Upper lobe of left lung (tissue), 6 donors: Measurements from ENCODE around the gene ALAS2. TPM values are rescaled to one million over a fixed set of nuclear protein-coding genes. Genes with fewer than 3 reads are reported as not detected.

Source experiments
- ATAC-seq, 2 donors: fragments of 200-7000 bp; cut with Tn5 transposase; one replicate each; pipeline ENCODE4 v1.9.1; 2022; ENCODE audit warnings: mild to moderate bottlenecking in 2 of 2, moderate library complexity in 2 of 2; ENCODE audit not compliant: low FRiP score in 2 of 2
- DNase-seq, 2 donors: peaks; one replicate each; pipeline ENCODE4 v3.0.0-alpha.2; 2019 to 2020
- H3K27ac ChIP-seq, 4 donors: fragments of 200-600 bp; sonication (generic); one replicate each; pipeline ENCODE4 v1.5.1; 2016 to 2019
- H3K27me3 ChIP-seq, 4 donors: fragments of 200-600 bp; sonication (generic); one replicate each; pipeline ENCODE4 v1.5.1; 2017 to 2019
- H3K36me3 ChIP-seq, 4 donors: fragments of 200-600 bp; sonication (generic); one replicate each; pipeline ENCODE4 v1.5.1; 2016 to 2019
- H3K4me1 ChIP-seq, 4 donors: fragments of 200-600 bp; sonication (generic); one replicate each; pipeline ENCODE4 v1.5.1; 2018 to 2019
- H3K4me3 ChIP-seq, 4 donors: fragments of 200-600 bp; sonication (generic); one replicate each; pipeline ENCODE4 v1.5.1; 2017 to 2019; ENCODE audit warnings: mild to moderate bottlenecking in 2 of 4, moderate library complexity in 1 of 4
- H3K9me3 ChIP-seq, 4 donors: fragments of 200-600 bp; sonication (generic); one replicate each; pipeline ENCODE4 v1.5.1; 2018 to 2019
- EP300 ChIP-seq, 4 donors: sonication (generic); formaldehyde crosslinking; IDR thresholded peaks; one replicate each; pipeline ENCODE4 v1.5.1; 2017; ENCODE audit warnings: antibody characterized with exemption in 4 of 4, control low read depth in 2 of 4
- POLR2A ChIP-seq, 4 donors: fragments of 450-650 bp; IDR thresholded peaks; one replicate each; pipeline ENCODE4 v1.5.1; 2016 to 2017; ENCODE audit warnings: antibody characterized with exemption in 4 of 4, mild to moderate bottlenecking in 2 of 4
- POLR2AphosphoS5 ChIP-seq, 2 donors: sonication (generic); formaldehyde crosslinking; IDR thresholded peaks; one replicate each; pipeline ENCODE4 v1.5.1; 2017; ENCODE audit warnings: antibody characterized with exemption in 2 of 2
- WGBS, 2 donors: methylation state at CpG; one replicate each; pipeline ENCODE4 v1.1.5; 2017 to 2018; 5-methylcytosine and 5-hydroxymethylcytosine counted together
- total RNA-seq, 6 donors: library from RNA; depleted of rRNA in 4 of 6; stranded (reverse); fragments of >200 nt in 4 of 6; gene quantifications; one replicate each; pipeline versions ENCODE4 v1.1.0 to v1.2.1, GENCODE V29; 2016 to 2021
- TF ChIP-seq, protein P1 (sequence below), 6 experiments: fragments of 450-650 bp in 4 of 6; fragments of 200-600 bp in 2 of 6; sonication (generic) in 2 of 6; IDR thresholded peaks; one replicate each; pipeline ENCODE4 v1.5.1; 2016 to 2019; ENCODE audit warnings: antibody characterized with exemption in 6 of 6
- donor health status: DM: no; HTN: no; CAD: no; lungs with moderate emphysema.
- donor health status: DM: no; HTN: yes; CAD: no; lungs with severe emphysema.

ALAS2 gene
- total RNA-seq, 6 donors from 2014 or later, result 0.23 to 4.1 (median 2.6) TPM; not detected in 1

GRCh38 chrX:55033429-55033828 lies 2.7 kb upstream of the ALAS2 start:
- H3K27me3 ChIP-seq, result no peaks in the 10 kb centered on the region
- WGBS, 2 donors, result 86 to 91% methylated on average over 2 of the region's 2 CpGs
- no peaks in the 10 kb centered on the region for H3K36me3 ChIP-seq
- no peak overlapping the region for H3K4me3 ChIP-seq
- DNase-seq (no peak), ATAC-seq (no peak)
- H3K4me1 ChIP-seq, result no peaks in the 10 kb centered on the region
- no peaks in the 10 kb centered on the region for H3K9me3 ChIP-seq
- H3K27ac ChIP-seq, result no peak overlapping the region
- TF ChIP-seq POLR2AphosphoS5 (IDR thresholded peaks at IDR 0.05), result no peak
- no peak for TF ChIP-seq POLR2A (IDR thresholded peaks at IDR 0.05)
- no peak for TF ChIP-seq EP300 (IDR thresholded peaks at IDR 0.05)
- TF ChIP-seq, protein P1, sequence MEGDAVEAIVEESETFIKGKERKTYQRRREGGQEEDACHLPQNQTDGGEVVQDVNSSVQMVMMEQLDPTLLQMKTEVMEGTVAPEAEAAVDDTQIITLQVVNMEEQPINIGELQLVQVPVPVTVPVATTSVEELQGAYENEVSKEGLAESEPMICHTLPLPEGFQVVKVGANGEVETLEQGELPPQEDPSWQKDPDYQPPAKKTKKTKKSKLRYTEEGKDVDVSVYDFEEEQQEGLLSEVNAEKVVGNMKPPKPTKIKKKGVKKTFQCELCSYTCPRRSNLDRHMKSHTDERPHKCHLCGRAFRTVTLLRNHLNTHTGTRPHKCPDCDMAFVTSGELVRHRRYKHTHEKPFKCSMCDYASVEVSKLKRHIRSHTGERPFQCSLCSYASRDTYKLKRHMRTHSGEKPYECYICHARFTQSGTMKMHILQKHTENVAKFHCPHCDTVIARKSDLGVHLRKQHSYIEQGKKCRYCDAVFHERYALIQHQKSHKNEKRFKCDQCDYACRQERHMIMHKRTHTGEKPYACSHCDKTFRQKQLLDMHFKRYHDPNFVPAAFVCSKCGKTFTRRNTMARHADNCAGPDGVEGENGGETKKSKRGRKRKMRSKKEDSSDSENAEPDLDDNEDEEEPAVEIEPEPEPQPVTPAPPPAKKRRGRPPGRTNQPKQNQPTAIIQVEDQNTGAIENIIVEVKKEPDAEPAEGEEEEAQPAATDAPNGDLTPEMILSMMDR (IDR thresholded peaks at IDR 0.05), result no peak

DNA sequence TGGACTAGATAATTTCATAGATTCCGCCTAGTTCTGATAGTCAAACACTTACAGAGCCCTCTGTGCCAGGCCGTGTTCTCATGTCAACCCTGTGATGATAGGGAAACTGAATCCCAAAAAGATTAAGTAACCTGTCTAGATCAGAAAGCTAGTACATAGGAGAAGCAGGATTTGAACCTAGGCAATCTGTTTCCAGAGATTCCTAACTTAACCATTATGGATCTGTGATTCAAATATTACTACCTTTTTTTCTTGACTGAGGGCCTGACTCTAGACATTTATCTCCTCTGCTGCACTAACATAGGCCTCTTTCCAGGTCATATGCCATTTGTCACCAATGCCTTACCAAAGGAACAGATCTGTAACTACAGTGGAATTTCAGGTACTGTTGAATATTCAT lies 1.5 kb downstream of the ALAS2 start:
- TF ChIP-seq, protein P1 (IDR thresholded peaks at IDR 0.05), result no peak
- TF ChIP-seq POLR2AphosphoS5 (IDR thresholded peaks at IDR 0.05), result no peak
- TF ChIP-seq POLR2A (IDR thresholded peaks at IDR 0.05), result no peak
- no peak for TF ChIP-seq EP300 (IDR thresholded peaks at IDR 0.05)

DNA sequence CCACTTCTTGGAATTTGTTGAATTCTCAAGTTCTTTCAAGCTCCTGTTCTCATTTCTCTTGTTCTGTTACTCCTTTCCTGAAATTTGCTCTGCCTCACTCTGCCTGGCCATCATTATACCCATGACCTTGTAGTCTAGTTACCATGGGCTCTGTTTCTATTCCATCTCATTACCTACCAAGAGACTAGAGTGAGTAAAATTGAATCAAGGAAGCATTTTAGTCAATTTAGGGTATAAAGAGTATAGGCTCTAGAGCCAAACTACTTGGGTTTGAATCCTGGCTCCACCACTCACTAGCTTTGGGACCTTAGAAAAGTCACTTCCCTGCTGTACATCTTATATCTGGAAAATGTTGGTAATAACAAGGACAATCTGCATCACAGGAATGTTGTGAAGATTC lies 2.2 kb downstream of the ALAS2 start:
- H3K4me1 ChIP-seq, result no peaks in the 10 kb centered on the region
- no peak overlapping the region for H3K4me3 ChIP-seq
- no peaks in the 10 kb centered on the region for H3K9me3 ChIP-seq
- TF ChIP-seq, protein P1 (IDR thresholded peaks at IDR 0.05), result no peak
- TF ChIP-seq POLR2A (IDR thresholded peaks at IDR 0.05) (no peak), EP300 (IDR thresholded peaks at IDR 0.05) (no peak), POLR2AphosphoS5 (IDR thresholded peaks at IDR 0.05) (no peak)
- no peak overlapping the region for H3K27ac ChIP-seq
- no peaks in the 10 kb centered on the region for H3K36me3 ChIP-seq
- no peaks in the 10 kb centered on the region for H3K27me3 ChIP-seq
- DNase-seq (no peak), ATAC-seq (no peak)

More for the DNA sequence above, 1.5 kb downstream of the ALAS2 start:
- H3K36me3 ChIP-seq, result no peaks in the 10 kb centered on the region
- H3K27me3 ChIP-seq, result no peaks in the 10 kb centered on the region
- WGBS, 2 donors, result 63 to 85% methylated on average over 2 of the region's 2 CpGs
- H3K4me3 ChIP-seq, result no peak overlapping the region
- H3K27ac ChIP-seq, result no peak overlapping the region
- H3K4me1 ChIP-seq, result no peaks in the 10 kb centered on the region
- no peaks in the 10 kb centered on the region for H3K9me3 ChIP-seq
- ATAC-seq (no peak), DNase-seq (no peak)

GRCh38 chrX:55028040-55028439 lies 2.7 kb downstream of the ALAS2 start:
- DNase-seq, result no peak
- Histone ChIP-seq H3K4me3 (no peak overlapping the region), H3K9me3 (no peaks in the 10 kb centered on the region), H3K4me1 (no peaks in the 10 kb centered on the region), H3K36me3 (no peaks in the 10 kb centered on the region), H3K27ac (no peak overlapping the region), H3K27me3 (no peaks in the 10 kb centered on the region)
- TF ChIP-seq EP300 (IDR thresholded peaks at IDR 0.05) (no peak), POLR2AphosphoS5 (IDR thresholded peaks at IDR 0.05) (no peak), POLR2A (IDR thresholded peaks at IDR 0.05) (no peak)
- TF ChIP-seq, protein P1 (IDR thresholded peaks at IDR 0.05), result no peak
- WGBS, 2 donors, result 66 to 100% methylated on average over 1 to 4 of the region's 4 CpGs
- ATAC-seq, result no peak

DNA sequence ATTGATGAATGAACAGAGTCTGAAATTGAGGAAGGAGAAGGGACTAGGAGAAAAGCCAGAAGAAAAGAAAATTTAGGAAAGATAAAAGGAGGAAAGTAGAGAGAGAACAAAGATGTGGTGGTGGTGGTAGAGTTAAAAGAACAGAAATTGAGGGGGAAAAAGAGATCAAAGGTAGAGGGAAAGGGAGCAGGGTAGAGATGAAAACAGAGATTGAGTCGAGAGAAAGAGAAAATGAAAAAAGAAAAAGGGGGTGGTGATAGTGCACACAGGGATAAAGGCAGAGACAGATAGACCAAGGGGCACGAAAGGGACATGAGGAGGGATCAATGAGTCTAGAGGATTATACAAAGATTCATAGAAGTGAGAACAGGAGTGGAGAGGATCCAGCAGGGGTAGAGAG lies 3.9 kb downstream of the ALAS2 start:
- 50 to 75% methylated on average over 2 of the region's 2 CpGs for WGBS, 2 donors
- no peak for TF ChIP-seq EP300 (IDR thresholded peaks at IDR 0.05)
- TF ChIP-seq POLR2AphosphoS5 (IDR thresholded peaks at IDR 0.05), result no peak
- TF ChIP-seq, protein P1 (IDR thresholded peaks at IDR 0.05), result no peak
- TF ChIP-seq POLR2A (IDR thresholded peaks at IDR 0.05), result no peak
- no peaks in the 10 kb centered on the region for H3K9me3 ChIP-seq
- no peaks in the 10 kb centered on the region for H3K27me3 ChIP-seq
- no peak overlapping the region for H3K27ac ChIP-seq
- ATAC-seq (no peak), DNase-seq (no peak)
- no peaks in the 10 kb centered on the region for H3K36me3 ChIP-seq
- H3K4me3 ChIP-seq, result no peak overlapping the region
- H3K4me1 ChIP-seq, result no peaks in the 10 kb centered on the region
